Testis (tissue), 2 donors: ENCODE results near the gene SETD1B.

Experiments used
- CTCF ChIP-seq, 3 experiments: fragments of 450-650 bp in 2 of 3; fragments of 200-600 bp in 1 of 3; sonication (generic) in 1 of 3; IDR thresholded peaks; one replicate each; pipeline ENCODE4 v1.5.1; 2016 to 2019; ENCODE audit warnings: antibody characterized with exemption in 3 of 3, mild to moderate bottlenecking in 2 of 3, moderate library complexity in 1 of 3
- POLR2A ChIP-seq: fragments of 450-650 bp; IDR thresholded peaks from one replicate; pipeline ENCODE4 v1.6.1; 2017; ENCODE audit warnings: antibody characterized with exemption, mild to moderate bottlenecking, moderate library complexity

- TF ChIP-seq CTCF (IDR thresholded peaks at IDR 0.05) (no peak), POLR2A (no peak)
Observed at GRCh38 chr12:121755591-121755990, 48.2 kb upstream of the SETD1B start.
